ENCODE data around the gene SEC14L2.

The SEC14L2 gene

GRCh38 chr22:30396871-30397655 is at the start of gene SEC14L2:
TSS of gene SEC14L2 (plus strand) at chr22:30397018. CDS start at chr22:30397117, 99 bp downstream.
- DNase-seq (ENCODE audit: low read depth): peak; percentile 39

GRCh38 chr22:30347255-30347892 is 49.4 kb upstream of the SEC14L2 start:
- no peak for DNase-seq (ENCODE audit: low read depth)

GRCh38 chr22:30348404-30348803 is 48.4 kb upstream of the SEC14L2 start:
- no peak for DNase-seq (ENCODE audit: low read depth)

DNA sequence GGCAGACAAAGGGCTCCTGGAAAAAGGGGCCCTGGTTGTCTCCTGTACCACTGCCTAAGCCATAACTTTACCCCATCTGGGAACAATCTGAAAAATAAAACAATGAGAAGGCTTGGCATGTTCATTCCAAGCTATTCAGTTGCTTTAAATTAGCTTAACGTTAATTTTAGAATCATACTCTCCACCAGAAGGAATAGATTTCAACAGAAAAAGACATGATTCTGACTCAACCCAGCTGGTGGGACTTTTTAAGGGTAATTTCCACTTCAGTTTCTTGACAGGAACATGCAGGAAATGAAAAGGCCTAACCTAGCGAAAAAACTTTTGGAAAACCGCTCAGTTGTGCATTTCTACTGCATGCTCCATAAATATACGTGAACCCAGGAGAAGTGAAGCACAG is 48.0 kb upstream of the SEC14L2 start:
- no peak for DNase-seq (ENCODE audit: low read depth)

GRCh38 chr22:30351226-30351625 is 45.6 kb upstream of the SEC14L2 start:
- DNase-seq (ENCODE audit: low read depth): no peak

DNA sequence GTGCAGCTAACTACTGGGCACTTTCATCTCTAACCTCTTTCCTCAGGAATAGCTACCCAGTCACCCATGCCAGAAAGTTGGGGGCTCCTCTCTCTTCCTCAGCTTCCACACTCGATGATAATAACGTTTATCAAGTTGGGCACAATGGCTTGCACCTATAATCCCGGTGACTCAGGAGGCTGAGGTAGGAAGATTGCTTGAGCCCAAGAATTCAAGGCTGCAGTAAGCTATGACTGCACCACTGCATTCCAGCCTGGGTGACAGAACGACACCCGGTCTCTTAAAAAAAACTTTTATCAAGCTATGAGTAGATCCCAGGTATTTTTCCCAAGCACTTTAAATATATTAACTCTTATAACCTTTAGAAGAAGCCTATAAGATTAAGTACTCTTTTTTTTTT is 42.2 kb upstream of the SEC14L2 start:
- DNase-seq (ENCODE audit: low read depth): no peak

- peak; percentile 76 for DNase-seq (ENCODE audit: low read depth)
These were observed 40.2 kb upstream of the SEC14L2 start, which contains the start of the genes CCDC157 and SF3A1 for GRCh38 chr22:30356449-30357235. TSS of gene CCDC157 (plus strand) at chr22:30357007. CDS start at chr22:30366001, 8,994 bp downstream. TSS of gene SF3A1 (minus strand) at chr22:30356894. CDS start at chr22:30356792, 102 bp downstream.

GRCh38 chr22:30357236-30357570 is 39.6 kb upstream of the SEC14L2 start:
- DNase-seq (ENCODE audit: low read depth): no peak

GRCh38 chr22:30357650-30358215 is 39.1 kb upstream of the SEC14L2 start:
- DNase-seq (ENCODE audit: low read depth): no peak

GRCh38 chr22:30358541-30358940 is 38.3 kb upstream of the SEC14L2 start:
- DNase-seq (ENCODE audit: low read depth): no peak

DNA sequence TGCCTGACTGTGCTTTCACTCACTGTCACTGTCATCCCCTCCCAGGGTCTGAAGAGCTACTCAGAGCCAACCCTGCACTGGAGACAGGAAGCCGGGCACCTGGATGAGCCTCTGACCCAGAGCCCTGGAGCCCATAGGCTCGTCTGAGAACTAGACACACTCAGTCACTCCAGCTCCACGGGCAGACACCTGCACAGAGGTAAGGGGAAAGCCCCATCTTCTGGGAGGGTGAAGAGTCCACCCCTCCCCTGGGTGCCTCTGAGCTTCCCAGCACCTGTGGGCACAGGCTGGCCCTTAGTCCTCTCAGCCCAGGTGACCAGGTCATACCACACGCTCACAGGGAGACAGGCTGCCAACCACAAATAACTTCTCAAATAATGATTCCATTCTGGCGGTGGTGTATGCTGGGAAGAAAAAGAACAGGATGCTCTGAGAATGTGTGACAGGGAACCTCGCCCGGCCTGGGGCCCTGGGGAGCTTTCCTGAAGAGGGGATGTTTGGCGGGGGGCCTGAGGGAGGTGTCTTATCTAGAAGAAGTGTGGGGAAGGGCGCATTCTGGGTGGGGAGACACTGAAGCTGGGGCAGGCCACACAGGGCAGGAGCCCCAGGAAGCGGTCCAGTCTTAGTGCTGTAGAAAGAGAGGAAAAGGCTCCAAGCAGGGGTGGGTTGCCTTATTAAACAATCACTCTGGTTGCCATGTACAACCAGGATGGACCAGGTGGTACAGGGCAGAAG is 34.7 kb upstream of the SEC14L2 start:
- no peak for DNase-seq (ENCODE audit: low read depth)

- no peak for DNase-seq (ENCODE audit: low read depth)
These were observed 34.1 kb upstream of the SEC14L2 start for GRCh38 chr22:30362651-30363281.

- DNase-seq (ENCODE audit: low read depth): no peak
These were observed 30.9 kb upstream of the SEC14L2 start for GRCh38 chr22:30365891-30366290.

GRCh38 chr22:30368420-30368819 is 28.4 kb upstream of the SEC14L2 start:
- DNase-seq (ENCODE audit: low read depth): no peak

DNA sequence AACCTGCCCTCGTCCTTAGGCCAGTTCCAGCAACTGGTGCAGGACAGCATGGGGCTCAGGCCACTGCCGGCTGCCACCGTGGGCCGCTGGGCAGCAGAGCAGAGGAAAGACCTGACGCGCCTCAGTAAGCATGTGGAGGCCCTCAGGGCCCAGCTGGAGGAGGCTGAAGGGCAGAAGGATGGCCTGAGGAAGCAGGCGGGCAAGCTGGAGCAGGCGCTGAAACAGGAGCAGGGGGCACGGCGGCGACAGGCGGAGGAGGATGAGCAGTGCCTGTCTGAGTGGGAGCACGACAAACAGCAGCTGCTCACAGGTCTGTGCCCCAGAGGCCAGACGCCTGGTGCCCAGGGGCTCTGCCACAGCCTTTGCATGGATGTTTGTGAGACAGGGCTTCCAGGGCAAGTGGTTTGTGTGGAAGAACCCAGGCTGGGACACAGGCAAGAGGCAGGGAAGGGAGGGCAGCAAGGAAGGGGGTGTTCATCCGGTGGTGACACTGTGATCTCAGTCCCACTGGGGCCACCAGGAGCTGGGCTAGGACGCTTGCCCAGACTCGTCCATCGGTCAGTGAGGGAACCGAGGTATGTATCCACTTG is 26.1 kb upstream of the SEC14L2 start:
- no peak for DNase-seq (ENCODE audit: low read depth)

DNA sequence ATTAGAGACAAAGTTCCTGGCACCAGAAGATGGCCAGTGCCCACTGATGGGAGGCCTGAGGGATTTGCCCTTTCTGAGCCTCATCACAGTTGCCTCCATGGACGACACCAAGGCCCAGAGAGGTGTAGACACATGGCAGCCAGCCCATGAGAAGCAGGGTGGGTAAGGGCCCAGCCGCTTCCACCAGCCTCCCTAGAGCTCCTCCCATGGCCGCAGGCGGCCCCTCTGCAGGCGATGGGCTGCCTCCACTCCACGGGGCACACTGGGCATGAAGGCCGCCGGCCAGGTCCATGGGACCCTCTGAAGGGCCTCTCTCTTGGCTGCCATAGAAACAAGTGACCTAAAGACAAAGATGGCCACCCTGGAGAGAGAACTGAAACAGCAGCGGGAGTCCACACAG is 25.5 kb upstream of the SEC14L2 start:
- no peak for DNase-seq (ENCODE audit: low read depth)

GRCh38 chr22:30371981-30372380 is 24.8 kb upstream of the SEC14L2 start:
- no peak for DNase-seq (ENCODE audit: low read depth)

DNA sequence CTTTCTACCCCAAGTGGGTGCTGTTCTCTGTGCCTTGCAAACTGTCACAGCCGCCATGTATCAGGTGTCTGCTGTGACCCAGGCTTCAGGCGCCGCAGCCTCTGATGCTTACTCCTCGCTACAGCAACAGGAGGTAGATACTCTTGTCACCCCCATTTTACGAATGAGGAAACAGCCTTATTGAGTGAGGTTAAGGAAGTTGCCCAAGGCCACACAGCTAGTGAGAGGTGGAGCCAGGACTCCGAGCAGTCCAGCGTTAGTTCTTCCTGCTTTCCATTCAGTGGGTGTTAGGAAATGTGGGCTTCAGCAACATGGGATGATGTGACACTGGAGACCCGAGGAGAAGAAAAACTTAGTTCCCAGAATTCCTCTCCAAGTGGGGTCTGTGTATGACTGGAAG is 23.9 kb upstream of the SEC14L2 start:
- no peak for DNase-seq (ENCODE audit: low read depth)

DNA sequence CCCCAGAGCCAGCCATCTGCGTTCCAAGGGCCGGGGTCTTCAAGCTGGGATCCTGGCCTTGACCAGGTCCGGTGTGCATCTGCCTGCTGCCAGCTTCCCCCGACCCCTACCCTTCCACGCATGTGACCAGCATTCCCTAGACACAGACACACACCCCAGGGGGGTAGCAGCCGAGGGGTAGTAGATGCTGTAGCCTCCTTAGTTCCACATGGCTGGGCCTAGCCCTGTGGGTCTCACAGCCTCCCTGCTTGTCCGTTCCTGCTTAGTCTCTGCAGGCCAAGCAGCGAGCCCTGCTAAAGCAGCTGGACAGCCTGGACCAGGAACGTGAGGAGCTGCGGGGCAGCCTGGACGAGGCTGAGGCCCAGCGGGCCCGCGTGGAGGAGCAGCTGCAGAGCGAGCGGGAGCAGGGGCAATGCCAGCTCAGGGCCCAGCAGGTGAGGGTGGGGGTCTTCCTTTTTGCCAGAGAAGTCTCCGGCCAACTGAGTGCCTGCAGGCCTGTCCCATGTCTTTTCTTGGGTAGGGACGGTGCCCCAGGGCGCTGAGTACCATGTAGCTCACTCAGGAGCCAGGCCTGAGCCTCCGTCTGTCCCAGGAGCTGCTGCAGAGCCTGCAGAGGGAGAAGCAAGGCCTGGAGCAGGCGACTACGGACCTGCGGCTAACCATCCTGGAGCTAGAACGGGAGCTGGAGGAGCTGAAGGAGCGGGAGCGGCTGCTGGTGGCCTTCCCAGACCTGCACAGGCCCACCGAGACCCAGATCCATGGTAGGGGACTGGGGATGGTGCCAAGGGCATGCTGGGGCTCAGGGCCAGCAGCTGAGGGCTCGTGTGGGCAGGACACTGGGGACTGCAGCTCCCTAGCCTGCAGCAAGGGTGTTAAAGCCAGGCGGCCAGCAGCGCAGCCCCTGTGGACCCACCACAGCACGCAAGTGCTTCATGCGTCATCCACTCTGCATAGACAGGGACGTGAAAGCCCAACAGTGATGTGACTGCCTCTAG is 23.2 kb upstream of the SEC14L2 start:
- DNase-seq (ENCODE audit: low read depth): no peak
